BE2C (cell line): ENCODE measurements around the gene NFATC2.

Source experiments
- DNase-seq: peaks from one replicate; pipeline ENCODE4 v3.0.0-alpha.2; 2020
- H3K27me3 ChIP-seq: fragments of 250-450 bp; sonication (Bioruptor Pico); 2 replicates; pipeline ENCODE4 v1.5.1; 2020; ENCODE audit warnings: mild to moderate bottlenecking
- H3K36me3 ChIP-seq: fragments of 250-450 bp; sonication (Bioruptor Pico); 2 replicates; pipeline ENCODE4 v1.5.1; 2020; ENCODE audit warnings: mild to moderate bottlenecking
- H3K4me1 ChIP-seq: fragments of 250-450 bp; sonication (Bioruptor Pico); 2 replicates; pipeline ENCODE4 v1.5.1; 2020
- H3K4me3 ChIP-seq: 2 replicates; pipeline ENCODE4 v1.5.1; 2011; ENCODE audit warnings: low read depth, low read length
- H3K9me3 ChIP-seq: fragments of 250-450 bp; sonication (Bioruptor Pico); 2 replicates; pipeline ENCODE4 v1.5.1; 2020
- CTCF ChIP-seq: IDR thresholded peaks from 2 replicates; pipeline ENCODE4 v1.5.1; 2012; ENCODE audit warnings: mild to moderate bottlenecking, low read depth, low read length

The NFATC2 gene

GRCh38 chr20:51430198-51430950 lies 112.1 kb downstream of the NFATC2 start:
- TF ChIP-seq CTCF, result no peak

GRCh38 chr20:51429696-51430095 lies 112.8 kb downstream of the NFATC2 start:
- TF ChIP-seq CTCF, result no peak
- Histone ChIP-seq H3K9me3 (no peaks in the 10 kb centered on the region), H3K4me3 (no peak overlapping the region), H3K27me3 (peaks cover 24% of the 10 kb centered on the region), H3K36me3 (no peaks in the 10 kb centered on the region), H3K4me1 (no peaks in the 10 kb centered on the region)
- no peak for DNase-seq

More at GRCh38 chr20:51430198-51430950, 112.1 kb downstream of the NFATC2 start:
- Histone ChIP-seq H3K9me3 (no peaks in the 10 kb centered on the region), H3K27me3 (peaks cover 24% of the 10 kb centered on the region), H3K4me1 (no peaks in the 10 kb centered on the region), H3K36me3 (no peaks in the 10 kb centered on the region), H3K4me3 (no peak overlapping the region)
- DNase-seq, result no peak

GRCh38 chr20:51429144-51429482 lies 113.4 kb downstream of the NFATC2 start:
- DNase-seq, result no peak
- peaks cover 24% of the 10 kb centered on the region for H3K27me3 ChIP-seq
- no peak for TF ChIP-seq CTCF
- no peaks in the 10 kb centered on the region for H3K9me3 ChIP-seq
- H3K4me1 ChIP-seq, result no peaks in the 10 kb centered on the region
- H3K4me3 ChIP-seq, result no peak overlapping the region
- no peaks in the 10 kb centered on the region for H3K36me3 ChIP-seq

GRCh38 chr20:51428401-51429143 lies 113.9 kb downstream of the NFATC2 start:
- no peak for DNase-seq
- Histone ChIP-seq H3K4me1 (no peaks in the 10 kb centered on the region), H3K4me3 (no peak overlapping the region), H3K27me3 (peaks cover 24% of the 10 kb centered on the region), H3K36me3 (no peaks in the 10 kb centered on the region), H3K9me3 (no peaks in the 10 kb centered on the region)
- no peak for TF ChIP-seq CTCF

- DNase-seq, result no peak
- Histone ChIP-seq H3K36me3 (no peaks in the 10 kb centered on the region), H3K27me3 (peaks cover 24% of the 10 kb centered on the region), H3K9me3 (no peaks in the 10 kb centered on the region), H3K4me1 (no peaks in the 10 kb centered on the region), H3K4me3 (no peak overlapping the region)
- TF ChIP-seq CTCF, result no peak
These were observed 114.7 kb downstream of the NFATC2 start for GRCh38 chr20:51427651-51428291.
